HepG2 (cell line): ENCODE results near the gene MYCBPAP. TPM values are rescaled to one million over a fixed set of nuclear protein-coding genes. Genes with fewer than 3 reads are reported as not detected.

ENCODE experiments used
- ATAC-seq: fragments of 200-7000 bp; cut with Tn5 transposase; 3 replicates; pipeline ENCODE4 v1.9.1; 2020; ENCODE audit warnings: mild to moderate bottlenecking, moderate library complexity
- BruUV-seq: library from RNA; stranded (reverse); fragments of 400-500 nt; replicated peaks from 2 replicates; lab custom pipeline; 2021; lab: Mats Ljungman, UMichigan
- CTCF ChIA-PET: fragments of 300-600 bp; formaldehyde crosslinking; extraction: SDS; loops from one replicate; lab custom pipeline; 2021; ENCODE audit warnings: low total read pairs, inconsistent platforms, low intra/inter-chr PET ratio; lab: Yijun Ruan, JAX
- POLR2A ChIA-PET: fragments of 350-600 bp; sonication (Branson Sonifier 250); formaldehyde crosslinking; loops from one replicate; lab custom pipeline; 2020; ENCODE audit warnings: antibody characterized with exemption, inconsistent platforms; lab: Yijun Ruan, JAX
- DNase-seq: peaks from one replicate; pipeline ENCODE4 v3.0.0-alpha.2; 2015; ENCODE audit warnings: low spot score
- FAIRE-seq: peaks from 3 replicates; lab custom pipeline; 2011; peaks lifted over from hg19 to GRCh38; lab: Jason Lieb, UNC
- H2AFZ ChIP-seq: one replicate; pipeline ENCODE4 v1.6.1; 2011; ENCODE audit warnings: low read length, inconsistent platforms
- H3K27ac ChIP-seq: fragments of 300-600 bp; 3 replicates; pipeline ENCODE4 v1.8.0; 2011; ENCODE audit warnings: mixed run types, mild to moderate bottlenecking, mixed read lengths, low read length, inconsistent platforms; ENCODE audit not compliant: insufficient read depth; ENCODE audit errors: extremely low read length
- H3K27me3 ChIP-seq, 2 experiments: fragments of 200-600 bp in 1 of 2; 2 replicates in 1 of 2; 3 replicates in 1 of 2; pipeline versions ENCODE4 v1.6.0 to v1.8.0; 2011; ENCODE audit warnings: low read length in 2 of 2, mild to moderate bottlenecking in 2 of 2, moderate library complexity in 2 of 2, inconsistent platforms in 1 of 2; ENCODE audit not compliant: insufficient read depth in 2 of 2, control insufficient read depth in 1 of 2
- H3K36me3 ChIP-seq, 2 experiments: fragments of 200-600 bp in 1 of 2; replicated peaks in 1 of 2; 2 replicates in 1 of 2; 3 replicates in 1 of 2; pipeline versions ENCODE4 v1.5.1 to v1.8.0; 2011; ENCODE audit warnings: low read length in 2 of 2, inconsistent platforms in 1 of 2; ENCODE audit not compliant: insufficient read depth in 2 of 2, control insufficient read depth in 1 of 2
- H3K4me1 ChIP-seq: 2 replicates; pipeline ENCODE4 v1.5.1; 2012; ENCODE audit warnings: low read length, inconsistent platforms; ENCODE audit not compliant: insufficient read depth
- H3K4me2 ChIP-seq: 2 replicates; pipeline ENCODE4 v1.6.0; 2011; ENCODE audit warnings: low read depth, low read length, inconsistent platforms
- H3K4me3 ChIP-seq, 3 experiments: fragments of 200-600 bp in 1 of 3; sonication (generic), shearing (Covaris generic) in 1 of 3; replicated peaks in 1 of 3; 2 replicates each; pipeline ENCODE4 v1.5.1; 2011 to 2016; ENCODE audit warnings: low read length in 3 of 3, inconsistent platforms in 2 of 3, low read depth in 2 of 3, mild to moderate bottlenecking in 2 of 3, control low read depth in 1 of 3, mixed read lengths in 1 of 3; ENCODE audit not compliant: insufficient read depth in 1 of 3
- H3K79me2 ChIP-seq: one replicate; pipeline ENCODE4 v1.6.1; 2011; ENCODE audit warnings: low read length, inconsistent platforms; ENCODE audit not compliant: insufficient read depth
- H3K9ac ChIP-seq: 2 replicates; pipeline ENCODE4 v1.6.0; 2011; ENCODE audit warnings: mild to moderate bottlenecking, low read depth, low read length, inconsistent platforms; ENCODE audit not compliant: insufficient read depth
- H3K9me3 ChIP-seq: 2 replicates; pipeline ENCODE4 v1.5.1; 2012; ENCODE audit warnings: mild to moderate bottlenecking, low read length
- H4K20me1 ChIP-seq: 2 replicates; pipeline ENCODE4 v1.6.0; 2011; ENCODE audit warnings: inconsistent platforms, mild to moderate bottlenecking, low read length, moderate library complexity; ENCODE audit not compliant: insufficient read depth
- GTF3A ChIP-seq: sonication (generic); formaldehyde crosslinking; conservative IDR thresholded peaks from 2 replicates; pipeline ENCODE4 v1.4.0; 2020; ENCODE audit warnings: mild to moderate bottlenecking, missing genetic modification reagents
- NFAT5 ChIP-seq: sonication (generic); formaldehyde crosslinking; IDR thresholded peaks from 2 replicates; pipeline ENCODE4 v1.4.0; 2020; ENCODE audit warnings: missing genetic modification reagents
- RFX1 ChIP-seq: fragments of 450-650 bp; IDR thresholded peaks from 2 replicates; pipeline ENCODE4 v1.6.1; 2017
- RFX3 ChIP-seq: IDR thresholded peaks from 2 replicates; pipeline ENCODE4 v1.6.1; 2016; ENCODE audit warnings: missing biosample characterization, missing genetic modification reagents
- WGBS: methylation state at CpG from one replicate; pipeline ENCODE4 v1.1.6; 2017; ENCODE audit warnings: low lambda C conversion rate; 5-methylcytosine and 5-hydroxymethylcytosine counted together
- in situ Hi-C: cut with HindIII; loops from 2 replicates; pipeline ENCODE4 v1.10.0; 2017; ENCODE audit warnings: low pct_unique_long_range_greater_than_20kb; ENCODE audit not compliant: extremely low pct_ligation_motif_present
- intact Hi-C: fragments of 100-400 bp; cut with micrococcal nuclease; formaldehyde crosslinking; loops from one replicate; pipeline ENCODE4 v1.10.0; 2022; ENCODE audit not compliant: unreplicated experiment
- polyA plus RNA-seq, 8 experiments: library from polyadenylated mRNA; depleted of rRNA in 3 of 8; stranded (reverse) in 7 of 8; unstranded in 1 of 8; fragments of >200 nt; fragmentation: Illumina TruSeq in 4 of 8; extraction: Trizol in 4 of 8; gene quantifications; 2 replicates each; pipeline versions ENCODE4 v1.2.1 to v1.2.3, GENCODE V29; 2011 to 2016; ENCODE audit warnings: low read depth in 4 of 8, missing spikeins in 1 of 8, mixed read lengths in 1 of 8; ENCODE audit not compliant: insufficient read depth in 1 of 8
- total RNA-seq, 5 experiments: library from RNA; depleted of rRNA; stranded (reverse); fragments of >200 nt; fragmentation: Illumina TruSeq; extraction: Trizol; gene quantifications; 2 replicates each; pipeline ENCODE4 v1.2.3, GENCODE V29; 2016; ENCODE audit warnings: low read depth in 1 of 5

The MYCBPAP gene
- total and polyA plus RNA-seq, 2 of the 13 experiments (the other 11 are each of a cell fraction or from before 2014, with no cell fraction given): 0.22 to 0.24 TPM

- ATAC-seq (no peak), FAIRE-seq (no peak), DNase-seq (no peak)
- Histone ChIP-seq H3K79me2 (no peaks in the 10 kb centered on the region), H3K36me3 (no peaks in the 10 kb centered on the region), H3K4me1 (no peaks in the 10 kb centered on the region), H2AFZ (no peak overlapping the region), H4K20me1 (peaks cover 5% of the 10 kb centered on the region; the same call in 1 of the 2 replicates), H3K4me2 (no peak overlapping the region), H3K9ac (no peak overlapping the region), H3K9me3 (no peaks in the 10 kb centered on the region), H3K27me3 (peaks cover 37 to 90% of the 10 kb centered on the region in 2 experiments), H3K4me3 (no peak overlapping the region), H3K27ac (no peak overlapping the region)
- 0 out of 2 replicates have a peak, but pooled peaks have one; percentile 41 for TF ChIP-seq RFX3 (CRISPR knock-in tag)
- peak; percentile 87 for TF ChIP-seq RFX1
- TF ChIP-seq GTF3A: no peak
- no peak for TF ChIP-seq NFAT5
- ChIA-PET CTCF (interaction anchor here (0.8 kb wide), 1 partner anchor 69 kb away, joined by 3 read pairs; the partner anchor contains the start of gene ABCC3), POLR2A (no interaction called here)
- no TSS peak for BruUV-seq
- intact Hi-C loops (no loop called here), in situ Hi-C loops (no loop called here)
- 14% methylated on average over 9 of the region's 10 CpGs for WGBS
Observed at GRCh38 chr17:50565402-50566350, 57.4 kb downstream of the MYCBPAP start.
